ENCODE data around the gene FASTK. TPM values are rescaled to one million over a fixed set of nuclear protein-coding genes. Genes with fewer than 3 reads are reported as not detected.

The FASTK gene
- total RNA-seq: 10 to 100 TPM; 85.9 to 96.4 TPM

DNA sequence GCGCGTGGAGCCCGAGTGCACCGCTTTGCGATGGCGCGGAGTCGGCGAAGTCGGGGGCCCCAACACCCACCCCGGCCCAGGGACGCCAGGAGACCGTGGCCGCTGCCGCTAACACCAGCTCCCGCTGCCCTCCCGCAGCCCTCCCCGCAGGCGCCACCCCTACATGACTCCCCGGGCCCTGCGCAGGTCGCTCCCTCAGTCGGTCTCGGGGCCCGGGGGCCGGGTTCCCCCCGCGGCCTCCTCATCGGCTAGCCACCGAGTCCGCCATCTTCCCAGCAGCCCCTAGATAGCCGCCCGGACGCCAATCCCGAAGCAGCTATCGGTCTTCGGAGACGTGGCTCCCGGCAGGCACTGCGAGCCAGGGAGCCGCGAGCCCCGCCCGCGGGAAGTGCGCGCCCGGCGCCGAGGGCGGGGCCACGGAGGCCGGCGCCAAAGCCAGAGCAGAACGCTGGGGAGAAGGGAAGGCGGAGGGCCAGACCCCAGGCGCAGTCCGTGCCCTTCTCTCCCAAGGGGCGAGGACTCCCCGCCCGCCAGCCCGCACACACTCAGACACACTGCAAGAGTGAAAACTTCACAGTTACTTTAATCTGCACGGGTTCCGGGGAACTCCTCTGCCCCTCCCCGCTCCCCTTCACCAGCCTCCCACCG lies at the start of gene FASTK:
Gene FASTK, minus strand, starts transcription at position 288 of the 648 bp plus-strand sequence. Its CDS starts 43 bp downstream, at position 245.
- Histone ChIP-seq H3K9me3 (no peaks in the 10 kb centered on the region), H3K27ac (peak within 1 kb of the TSS; percentile 95 to 96), H3K4me3 (peak within 1 kb of the TSS; percentile 68 to 80), H3K36me3 (peaks cover 11% of the 10 kb centered on the region), H3K27me3 (no peaks in the 10 kb centered on the region), H3K4me1 (peaks cover 0 to 77% of the 10 kb centered on the region in 2 donors)
- peak; percentile 90 for DNase-seq (ENCODE audit: low spot score)
- TF ChIP-seq, protein P1, sequence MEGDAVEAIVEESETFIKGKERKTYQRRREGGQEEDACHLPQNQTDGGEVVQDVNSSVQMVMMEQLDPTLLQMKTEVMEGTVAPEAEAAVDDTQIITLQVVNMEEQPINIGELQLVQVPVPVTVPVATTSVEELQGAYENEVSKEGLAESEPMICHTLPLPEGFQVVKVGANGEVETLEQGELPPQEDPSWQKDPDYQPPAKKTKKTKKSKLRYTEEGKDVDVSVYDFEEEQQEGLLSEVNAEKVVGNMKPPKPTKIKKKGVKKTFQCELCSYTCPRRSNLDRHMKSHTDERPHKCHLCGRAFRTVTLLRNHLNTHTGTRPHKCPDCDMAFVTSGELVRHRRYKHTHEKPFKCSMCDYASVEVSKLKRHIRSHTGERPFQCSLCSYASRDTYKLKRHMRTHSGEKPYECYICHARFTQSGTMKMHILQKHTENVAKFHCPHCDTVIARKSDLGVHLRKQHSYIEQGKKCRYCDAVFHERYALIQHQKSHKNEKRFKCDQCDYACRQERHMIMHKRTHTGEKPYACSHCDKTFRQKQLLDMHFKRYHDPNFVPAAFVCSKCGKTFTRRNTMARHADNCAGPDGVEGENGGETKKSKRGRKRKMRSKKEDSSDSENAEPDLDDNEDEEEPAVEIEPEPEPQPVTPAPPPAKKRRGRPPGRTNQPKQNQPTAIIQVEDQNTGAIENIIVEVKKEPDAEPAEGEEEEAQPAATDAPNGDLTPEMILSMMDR (IDR thresholded peaks at IDR 0.05): no peak

DNA sequence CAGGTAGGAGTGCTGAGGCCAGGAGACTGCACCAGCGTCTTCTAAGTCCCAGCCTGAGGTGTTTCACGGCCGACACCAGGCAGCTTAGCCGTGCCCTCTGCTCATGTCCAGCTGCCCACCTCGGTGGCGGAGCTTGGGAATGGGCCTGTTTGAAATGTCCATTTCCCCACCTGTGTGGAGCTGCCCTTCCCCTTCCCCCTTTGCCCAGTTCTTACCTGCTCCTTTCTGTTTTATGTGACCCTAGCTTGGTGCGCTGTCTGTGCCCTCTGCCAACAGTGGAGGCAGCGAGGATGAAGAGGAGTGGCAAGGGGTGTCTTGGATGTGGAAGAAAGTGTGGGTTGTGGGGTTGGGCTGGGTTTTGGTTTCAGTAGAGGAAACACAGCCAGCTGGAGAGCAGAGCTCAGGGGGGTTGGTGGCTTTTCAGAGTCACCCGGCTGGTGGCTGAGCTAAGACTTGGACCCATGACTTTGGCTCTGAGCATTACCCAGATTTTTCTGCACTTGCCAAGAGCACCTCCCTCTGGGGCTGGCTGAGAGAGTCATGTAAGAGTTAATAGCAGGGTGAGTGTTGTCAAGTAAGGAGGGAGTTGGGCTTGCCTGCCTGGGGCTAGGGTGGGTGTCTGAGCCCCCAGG lies 49.5 kb upstream of the FASTK start:
- peaks cover 0 to 19% of the 10 kb centered on the region in 2 donors for H3K4me1 ChIP-seq
- H3K4me3 ChIP-seq: no peak overlapping the region
- no peak for DNase-seq (ENCODE audit: low spot score)
- TF ChIP-seq, protein P1 (IDR thresholded peaks at IDR 0.05): no peak
- H3K27ac ChIP-seq: no peak overlapping the region
- no peaks in the 10 kb centered on the region for H3K27me3 ChIP-seq
- H3K9me3 ChIP-seq: no peaks in the 10 kb centered on the region
- peaks cover 32% of the 10 kb centered on the region for H3K36me3 ChIP-seq

DNA sequence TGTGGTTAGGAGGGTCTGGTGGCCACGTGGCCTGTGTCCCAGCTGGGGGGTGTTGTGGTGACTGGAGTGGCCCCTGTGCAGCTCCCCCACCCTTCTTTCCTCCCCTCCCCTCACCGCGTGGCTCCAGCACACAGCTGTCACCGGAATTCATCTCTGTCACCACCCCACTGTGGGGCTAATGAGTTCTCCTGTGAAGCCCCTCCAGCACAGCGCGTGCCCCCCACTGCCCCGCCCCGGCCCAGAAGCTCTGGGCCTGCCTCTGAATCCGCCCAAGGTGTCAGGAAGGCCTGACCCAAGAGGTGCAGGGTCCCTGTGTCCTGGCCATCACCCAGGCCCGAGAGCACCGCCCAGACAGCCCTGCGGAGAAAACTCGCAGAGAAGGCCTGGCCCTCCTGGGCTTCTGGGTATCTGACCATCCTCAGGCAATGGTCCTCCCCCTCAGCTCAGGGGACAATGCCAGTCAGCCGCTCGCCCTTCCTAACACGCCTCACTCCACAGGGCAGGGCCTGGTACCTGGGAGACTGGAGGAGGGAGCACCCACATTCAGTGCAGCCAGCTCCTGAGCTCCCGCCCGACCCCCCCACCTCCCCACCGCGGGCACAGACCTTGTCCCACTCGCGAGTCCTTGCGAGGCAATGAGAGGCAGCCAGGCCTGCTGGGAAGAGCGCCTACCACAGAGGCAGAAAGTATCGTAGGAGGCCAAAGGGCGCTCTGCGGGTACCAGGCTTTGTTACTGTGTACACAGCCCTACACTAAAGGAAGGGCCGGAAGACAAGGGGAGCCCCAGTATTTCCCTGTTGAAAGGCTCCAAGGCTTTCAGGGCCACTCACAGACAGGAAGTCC lies 48.7 kb upstream of the FASTK start:
- H3K27me3 ChIP-seq: no peaks in the 10 kb centered on the region
- no peak overlapping the region for H3K27ac ChIP-seq
- TF ChIP-seq, protein P1 (IDR thresholded peaks at IDR 0.05): no peak
- no peak for DNase-seq (ENCODE audit: low spot score)
- peaks cover 26% of the 10 kb centered on the region for H3K36me3 ChIP-seq
- H3K4me3 ChIP-seq: no peak overlapping the region
- peaks cover 0 to 16% of the 10 kb centered on the region in 2 donors for H3K4me1 ChIP-seq
- H3K9me3 ChIP-seq: no peaks in the 10 kb centered on the region

GRCh38 chr7:151128716-151129115 lies 48.1 kb upstream of the FASTK start:
- Histone ChIP-seq H3K36me3 (peaks cover 26% of the 10 kb centered on the region), H3K4me1 (peaks cover 0 to 15% of the 10 kb centered on the region in 2 donors)
- no peak for DNase-seq (ENCODE audit: low spot score)

GRCh38 chr7:151128144-151128543 lies 47.5 kb upstream of the FASTK start:
- TF ChIP-seq, protein P1 (IDR thresholded peaks at IDR 0.05): no peak
- no peaks in the 10 kb centered on the region for H3K27me3 ChIP-seq
- H3K9me3 ChIP-seq: no peaks in the 10 kb centered on the region
- peaks cover 31% of the 10 kb centered on the region for H3K36me3 ChIP-seq
- peaks cover 0 to 15% of the 10 kb centered on the region in 2 donors for H3K4me1 ChIP-seq
- H3K27ac ChIP-seq: no peak overlapping the region
- no peak overlapping the region for H3K4me3 ChIP-seq
- DNase-seq (ENCODE audit: low spot score): no peak

More at GRCh38 chr7:151128716-151129115, 48.1 kb upstream of the FASTK start:
- no peak overlapping the region for H3K27ac ChIP-seq
- H3K4me3 ChIP-seq: no peak overlapping the region
- no peaks in the 10 kb centered on the region for H3K27me3 ChIP-seq
- TF ChIP-seq, protein P1 (IDR thresholded peaks at IDR 0.05): no peak
- no peaks in the 10 kb centered on the region for H3K9me3 ChIP-seq
